CD8-positive, alpha-beta memory T cell (primary cell): ENCODE data around the gene DOCK10. TPM values are rescaled to one million over a fixed set of nuclear protein-coding genes. Genes with fewer than 3 reads are reported as not detected.
A peak's percentile ranks its signal among the peaks of the same experiment; 100 is the strongest.

Experiments used
- CTCF ChIA-PET: fragments of 350-600 bp; sonication (Branson Sonifier 250); formaldehyde crosslinking; loops from one replicate; lab custom pipeline; 2021; ENCODE audit warnings: antibody characterized with exemption; lab: Charles Lee
- POLR2A ChIA-PET: fragments of 350-600 bp; sonication (Branson Sonifier 250); formaldehyde crosslinking; loops from one replicate; lab custom pipeline; 2021; ENCODE audit warnings: antibody characterized with exemption; lab: Charles Lee
- DNase-seq, 5 donors: peaks; one replicate each; pipeline versions ENCODE4 v3.0.0 to v3.0.0-alpha.2; 2020 to 2022; ENCODE audit warnings: mixed read lengths in 1 of 5
- H3K27ac ChIP-seq: one replicate; pipeline ENCODE4 v1.7.0; 2013; ENCODE audit warnings: low read depth, mild to moderate bottlenecking, low read length, moderate library complexity
- H3K27me3 ChIP-seq: 2 replicates; pipeline ENCODE4 v1.7.0; 2013; ENCODE audit warnings: low read length, mild to moderate bottlenecking; ENCODE audit not compliant: insufficient read depth, poor library complexity, severe bottlenecking
- H3K36me3 ChIP-seq: 2 replicates; pipeline ENCODE4 v1.7.0; 2013; ENCODE audit warnings: mild to moderate bottlenecking, low read length, moderate library complexity; ENCODE audit not compliant: insufficient read depth
- H3K4me1 ChIP-seq: 2 replicates; pipeline ENCODE4 v1.7.0; 2013; ENCODE audit warnings: mild to moderate bottlenecking, low read length, moderate library complexity; ENCODE audit not compliant: insufficient read depth
- H3K4me3 ChIP-seq: 2 replicates; pipeline ENCODE4 v1.7.0; 2013; ENCODE audit warnings: mild to moderate bottlenecking, low read length
- H3K9me3 ChIP-seq: 2 replicates; pipeline ENCODE4 v1.7.0; 2013; ENCODE audit warnings: mild to moderate bottlenecking, low read length
- H3K27ac Mint-ChIP-seq, 8 donors: one replicate each; pipeline ENCODE4 v1.8.0; 2020 to 2021; ENCODE audit warnings: mixed read lengths in 8 of 8, mild to moderate bottlenecking in 6 of 8, inconsistent platforms in 3 of 8, moderate library complexity in 3 of 8
- H3K27me3 Mint-ChIP-seq, 2 donors: one replicate each; pipeline ENCODE4 v1.8.0; 2020 to 2021; ENCODE audit warnings: mixed read lengths in 2 of 2, mild to moderate bottlenecking in 1 of 2, moderate library complexity in 1 of 2
- H3K36me3 Mint-ChIP-seq, 3 donors: one replicate each; pipeline ENCODE4 v1.8.0; 2020 to 2021; ENCODE audit warnings: mixed read lengths in 3 of 3, inconsistent platforms in 1 of 3, mild to moderate bottlenecking in 1 of 3
- H3K4me1 Mint-ChIP-seq, 3 donors: one replicate each; pipeline ENCODE4 v1.8.0; 2020 to 2021; ENCODE audit warnings: mixed read lengths in 3 of 3, inconsistent platforms in 1 of 3, mild to moderate bottlenecking in 1 of 3
- H3K4me3 Mint-ChIP-seq, 7 donors: one replicate each; pipeline ENCODE4 v1.8.0; 2020 to 2021; ENCODE audit warnings: mixed read lengths in 7 of 7, mild to moderate bottlenecking in 6 of 7, moderate library complexity in 4 of 7, inconsistent platforms in 2 of 7
- H3K9me3 Mint-ChIP-seq, 5 donors: one replicate each; pipeline ENCODE4 v1.8.0; 2020 to 2022; ENCODE audit warnings: mixed read lengths in 5 of 5, mild to moderate bottlenecking in 3 of 5, moderate library complexity in 2 of 5, inconsistent platforms in 1 of 5
- polyA plus RNA-seq: library from polyadenylated mRNA; unstranded; fragments of 300-500 nt; fragmentation: Illumina TruSeq; gene quantifications from one replicate; pipeline ENCODE4 v1.2.3, GENCODE V29; 2021
- total RNA-seq, 2 experiments: library from RNA; stranded (reverse); gene quantifications; one replicate each; pipeline ENCODE4 v1.2.3, GENCODE V29; 2021

DOCK10 gene
- total and polyA plus RNA-seq, 3 experiments from 2014 or later: 52.4 to 138 (median 135) TPM

DNA sequence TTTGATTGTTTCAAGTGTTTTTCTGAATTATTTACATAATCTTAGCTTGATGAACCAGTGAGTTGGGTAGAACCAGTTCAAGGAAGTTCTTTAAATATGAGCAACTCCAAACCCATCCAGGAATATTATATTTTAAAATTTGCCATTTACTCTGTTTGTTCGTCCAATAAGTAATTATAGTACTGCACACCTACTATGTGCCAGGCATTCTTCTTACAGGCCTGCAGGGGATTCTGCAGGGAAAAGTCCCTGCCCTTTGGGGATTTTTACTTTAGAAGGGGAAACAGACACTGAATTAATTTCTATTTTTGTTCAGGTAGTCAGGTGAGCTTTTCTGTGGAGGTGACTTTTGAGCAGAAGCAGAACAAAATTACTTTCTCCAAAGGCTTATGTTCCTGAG, 146.9 kb downstream of the DOCK10 start:
- H3K4me1 Mint-ChIP-seq: peaks cover 36 to 67% (median 65%) of the 10 kb centered on the region in 3 donors
- H3K36me3 Mint-ChIP-seq: peaks cover 11 to 69% (median 28%) of the 10 kb centered on the region in 3 donors
- ChIA-PET POLR2A (no interaction called here), CTCF (interaction anchor here (1.8 kb wide), 1 partner anchor 107 kb away, joined by 6 read pairs; no protein-coding TSS in a partner anchor)
- DNase-seq: no peak
- peaks cover 12% of the 10 kb centered on the region for H3K4me1 ChIP-seq
- no peak overlapping the region for H3K4me3 Mint-ChIP-seq
- H3K9me3 Mint-ChIP-seq: no peaks in the 10 kb centered on the region
- peak overlapping the region in 6 of 8 donors; percentile 36 to 86 (median 72) for H3K27ac Mint-ChIP-seq
- H3K27ac ChIP-seq: no peak overlapping the region
- no peaks in the 10 kb centered on the region for H3K27me3 ChIP-seq
- no peak overlapping the region for H3K4me3 ChIP-seq
- no peaks in the 10 kb centered on the region for H3K9me3 ChIP-seq
- no peaks in the 10 kb centered on the region for H3K27me3 Mint-ChIP-seq
- H3K36me3 ChIP-seq: peaks cover 12% of the 10 kb centered on the region

DNA sequence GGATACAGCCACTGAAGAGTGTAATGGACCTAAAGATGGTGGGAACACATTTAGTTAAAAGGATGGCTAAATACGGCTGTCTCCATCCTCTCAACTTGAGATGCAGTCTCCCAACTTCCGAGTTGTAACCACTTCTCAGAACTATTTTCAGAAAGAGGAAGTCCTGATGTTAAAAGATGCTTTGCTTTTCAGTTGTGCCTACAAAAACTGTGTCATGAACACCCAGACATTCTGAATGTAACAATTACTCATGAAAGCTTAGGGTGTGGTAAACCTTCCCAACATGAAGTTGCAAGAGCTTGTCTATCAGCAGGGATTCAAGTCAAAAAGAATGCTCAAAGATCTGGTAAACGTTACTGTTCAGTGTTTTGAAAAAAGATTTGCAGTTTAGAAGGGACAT, 147.9 kb downstream of the DOCK10 start:
- ChIA-PET CTCF (interaction anchor here (1.8 kb wide), 1 partner anchor 108 kb away, joined by 6 read pairs; no protein-coding TSS in a partner anchor), POLR2A (no interaction called here)
- H3K27ac Mint-ChIP-seq: peak overlapping the region; percentile 72 to 89 (median 86)
- DNase-seq: peak in 1 of 5 donors; percentile 16
- peak overlapping the region in 5 of 7 donors; percentile 8 to 52 (median 49) for H3K4me3 Mint-ChIP-seq
- H3K36me3 Mint-ChIP-seq: peaks cover 11 to 78% (median 32%) of the 10 kb centered on the region in 3 donors
- Histone ChIP-seq H3K4me1 (peaks cover 12% of the 10 kb centered on the region), H3K36me3 (peaks cover 12% of the 10 kb centered on the region), H3K4me3 (no peak overlapping the region), H3K9me3 (no peaks in the 10 kb centered on the region), H3K27ac (no peak overlapping the region), H3K27me3 (no peaks in the 10 kb centered on the region)
- H3K27me3 Mint-ChIP-seq: no peaks in the 10 kb centered on the region
- H3K4me1 Mint-ChIP-seq: peaks cover 39 to 70% (median 68%) of the 10 kb centered on the region in 3 donors
- no peaks in the 10 kb centered on the region for H3K9me3 Mint-ChIP-seq

DNA sequence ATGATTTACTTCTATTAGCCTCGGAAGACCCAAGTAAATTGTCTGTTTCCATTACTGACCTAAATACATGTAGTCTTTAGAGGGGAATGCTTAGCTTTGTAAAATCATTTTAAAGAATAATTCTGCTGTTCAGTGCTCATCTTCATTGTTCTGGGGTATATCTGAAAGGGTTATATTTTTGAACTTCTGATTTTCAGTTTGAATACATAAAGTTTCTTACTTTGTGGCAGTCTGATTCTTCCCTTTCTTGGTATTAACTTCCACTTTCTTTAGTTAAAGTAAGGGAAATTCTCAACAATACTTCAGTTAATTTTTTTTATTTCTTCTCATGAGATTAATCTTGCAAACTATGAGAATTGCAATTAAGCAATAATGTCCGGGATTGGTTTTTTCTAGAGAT, 148.4 kb downstream of the DOCK10 start:
- Mint-ChIP-seq H3K36me3 (peaks cover 11 to 78% (median 32%) of the 10 kb centered on the region in 3 donors), H3K9me3 (no peaks in the 10 kb centered on the region)

DNA sequence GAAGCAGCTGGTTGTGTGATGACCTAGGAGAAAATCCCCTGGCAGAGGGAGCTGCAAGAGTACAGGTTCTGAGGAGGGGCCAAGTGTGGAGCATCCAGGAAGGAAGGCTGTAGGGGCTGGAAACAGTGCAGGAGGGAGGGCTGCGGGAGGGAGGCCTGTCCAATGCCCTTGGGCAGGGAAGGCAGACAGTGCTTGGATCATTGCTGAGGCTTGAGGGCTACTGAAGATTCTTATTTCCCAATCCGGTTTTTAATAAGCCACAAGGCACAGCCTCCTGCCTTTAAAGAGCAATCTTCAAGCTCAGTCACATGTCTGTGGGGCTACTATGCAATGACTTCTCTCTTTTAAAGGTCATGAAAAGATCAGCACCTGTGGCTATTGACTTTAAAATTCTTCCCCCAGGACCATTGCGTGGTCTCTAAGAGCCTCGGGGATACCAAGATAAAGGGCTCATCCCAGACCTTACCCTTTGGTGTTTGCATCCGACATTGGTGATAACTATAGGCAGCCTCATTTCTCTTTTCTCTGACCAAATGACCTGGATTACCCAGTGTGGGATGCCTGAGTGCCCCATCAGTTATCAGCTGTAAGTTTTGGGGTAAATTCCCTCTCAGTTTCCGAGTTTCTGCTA, 149.6 kb downstream of the DOCK10 start:
- no peak overlapping the region for H3K4me3 Mint-ChIP-seq
- Histone ChIP-seq H3K4me1 (peaks cover 12% of the 10 kb centered on the region), H3K36me3 (peaks cover 24% of the 10 kb centered on the region), H3K4me3 (no peak overlapping the region), H3K27me3 (no peaks in the 10 kb centered on the region), H3K27ac (no peak overlapping the region), H3K9me3 (no peaks in the 10 kb centered on the region)
- H3K4me1 Mint-ChIP-seq: peaks cover 34 to 73% (median 66%) of the 10 kb centered on the region in 3 donors
- H3K27me3 Mint-ChIP-seq: no peaks in the 10 kb centered on the region
- H3K27ac Mint-ChIP-seq: peak overlapping the region in 5 of 8 donors; percentile 19 to 88 (median 82)
- H3K9me3 Mint-ChIP-seq: no peaks in the 10 kb centered on the region
- CTCF ChIA-PET: no interaction called here
- peaks cover 11 to 79% (median 31%) of the 10 kb centered on the region in 3 donors for H3K36me3 Mint-ChIP-seq
- POLR2A ChIA-PET: no interaction called here
- no peak for DNase-seq

More for the DNA sequence above, 148.4 kb downstream of the DOCK10 start:
- DNase-seq: no peak
- peaks cover 12% of the 10 kb centered on the region for H3K4me1 ChIP-seq
- CTCF ChIA-PET: interaction anchor here (1.8 kb wide), 1 partner anchor 108 kb away, joined by 6 read pairs; no protein-coding TSS in a partner anchor
- no peaks in the 10 kb centered on the region for H3K27me3 ChIP-seq
- H3K27ac ChIP-seq: no peak overlapping the region
- peak overlapping the region in 3 of 7 donors; percentile 8 to 50 (median 49) for H3K4me3 Mint-ChIP-seq
- peaks cover 36 to 70% (median 65%) of the 10 kb centered on the region in 3 donors for H3K4me1 Mint-ChIP-seq
- no peaks in the 10 kb centered on the region for H3K27me3 Mint-ChIP-seq
- POLR2A ChIA-PET: no interaction called here
- H3K9me3 ChIP-seq: no peaks in the 10 kb centered on the region
- H3K4me3 ChIP-seq: no peak overlapping the region
- H3K27ac Mint-ChIP-seq: peak overlapping the region in 7 of 8 donors; percentile 10 to 89 (median 85)
- H3K36me3 ChIP-seq: peaks cover 13% of the 10 kb centered on the region

DNA sequence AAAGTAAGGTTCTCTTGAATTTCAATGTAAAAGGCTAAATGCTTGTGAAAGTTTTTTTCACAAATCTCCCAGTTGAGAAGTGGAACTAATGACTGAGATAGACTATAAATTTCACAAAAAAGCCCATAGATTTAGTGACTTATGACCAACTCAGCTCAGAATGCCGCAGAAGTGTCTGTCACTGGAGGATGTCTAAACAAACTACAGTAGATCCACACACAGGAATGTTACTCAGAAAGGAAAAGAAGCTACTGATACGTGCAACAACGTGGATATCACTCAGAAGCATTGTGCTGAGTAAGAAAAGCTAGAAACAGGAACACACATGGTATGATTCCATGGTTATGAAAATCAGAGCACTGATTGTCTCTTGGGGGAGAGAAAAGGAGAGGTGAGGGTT, 151.9 kb downstream of the DOCK10 start:
- H3K36me3 Mint-ChIP-seq: peaks cover 11 to 88% (median 35%) of the 10 kb centered on the region in 3 donors
- H3K27me3 Mint-ChIP-seq: no peaks in the 10 kb centered on the region
- peak overlapping the region in 5 of 8 donors; percentile 1 to 47 (median 19) for H3K27ac Mint-ChIP-seq
- CTCF ChIA-PET: no interaction called here
- Histone ChIP-seq H3K27ac (no peak overlapping the region), H3K27me3 (no peaks in the 10 kb centered on the region), H3K4me3 (no peak overlapping the region), H3K36me3 (peaks cover 24% of the 10 kb centered on the region), H3K9me3 (no peaks in the 10 kb centered on the region), H3K4me1 (peaks cover 12% of the 10 kb centered on the region)
- POLR2A ChIA-PET: no interaction called here
- peak overlapping the region in 1 of 7 donors; percentile 41 for H3K4me3 Mint-ChIP-seq
- peaks cover 42 to 71% (median 67%) of the 10 kb centered on the region in 3 donors for H3K4me1 Mint-ChIP-seq
- no peaks in the 10 kb centered on the region for H3K9me3 Mint-ChIP-seq
- DNase-seq: no peak

DNA sequence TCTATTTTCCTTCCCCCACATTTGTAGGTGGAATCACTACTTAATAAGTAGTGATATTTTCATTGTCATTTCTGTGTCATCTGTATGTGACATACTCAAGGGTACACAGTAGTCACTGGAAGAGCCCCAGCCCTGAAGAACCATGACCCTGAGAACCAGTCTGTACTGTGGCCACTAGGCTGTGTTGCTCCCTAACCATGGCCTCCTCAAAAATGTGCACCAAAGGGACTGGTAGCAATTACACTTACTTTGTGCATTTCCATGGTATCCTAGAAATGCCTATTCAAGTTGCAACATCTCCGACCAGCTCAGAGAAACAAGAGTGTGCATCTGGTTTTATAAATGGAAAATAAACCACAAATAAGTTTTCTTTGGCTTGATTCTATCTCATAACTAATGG, 155.1 kb downstream of the DOCK10 start:
- no peak overlapping the region for H3K27ac ChIP-seq
- no peaks in the 10 kb centered on the region for H3K27me3 ChIP-seq
- H3K36me3 ChIP-seq: peaks cover 35% of the 10 kb centered on the region
- Mint-ChIP-seq H3K4me3 (peak overlapping the region in 1 of 7 donors; percentile 41), H3K27ac (peak overlapping the region in 3 of 8 donors; percentile 1 to 38 (median 36)), H3K27me3 (no peaks in the 10 kb centered on the region), H3K9me3 (no peaks in the 10 kb centered on the region), H3K36me3 (peaks cover 7 to 91% (median 31%) of the 10 kb centered on the region in 3 donors), H3K4me1 (peaks cover 43 to 70% (median 69%) of the 10 kb centered on the region in 3 donors)
- H3K4me3 ChIP-seq: no peak overlapping the region
- DNase-seq: no peak
- H3K9me3 ChIP-seq: no peaks in the 10 kb centered on the region
- ChIA-PET CTCF (interaction anchor here (1.2 kb wide), 1 partner anchor 112 kb away, joined by 4 read pairs; no protein-coding TSS in a partner anchor), POLR2A (interaction anchor here (0.6 kb wide), 1 partner anchor 127 kb away, joined by 7 read pairs; no protein-coding TSS in a partner anchor)
- H3K4me1 ChIP-seq: peaks cover 7% of the 10 kb centered on the region

DNA sequence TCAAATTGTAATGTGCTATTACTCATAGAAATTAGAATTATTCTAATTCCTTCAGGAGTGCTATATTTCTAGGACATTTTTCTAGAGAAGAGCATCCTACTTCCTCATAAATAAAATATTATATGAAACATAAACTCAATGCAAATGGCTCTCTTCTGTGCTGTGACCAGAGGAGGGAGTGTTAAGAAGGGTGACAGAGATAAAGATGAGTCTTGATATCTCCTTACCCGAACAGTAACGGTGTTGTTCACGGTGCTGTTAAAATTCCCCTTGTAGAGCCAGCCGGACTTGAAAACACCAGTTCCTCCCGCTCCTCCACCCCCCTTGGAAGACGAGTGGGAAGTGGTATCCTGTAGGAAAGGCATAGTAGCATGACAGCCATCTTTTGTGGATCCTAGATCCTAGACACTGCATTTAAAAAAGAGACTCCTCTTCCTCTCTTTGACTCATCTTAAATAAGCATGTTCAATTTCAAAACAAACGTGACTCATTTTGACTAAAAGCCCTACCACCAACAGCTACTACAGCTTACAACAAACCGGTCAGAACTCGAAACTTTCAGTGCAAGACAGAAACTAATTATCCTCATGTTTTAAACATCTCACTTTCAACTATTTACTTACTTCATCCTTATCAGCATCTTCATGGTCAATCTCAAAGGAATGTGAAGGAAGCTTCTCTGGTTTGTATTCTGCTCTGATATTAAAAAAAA, 156.3 kb downstream of the DOCK10 start:
- peak overlapping the region in 1 of 7 donors; percentile 3 for H3K4me3 Mint-ChIP-seq
- no peaks in the 10 kb centered on the region for H3K27me3 Mint-ChIP-seq
- ChIA-PET POLR2A (interaction anchor here (0.8 kb wide), 1 partner anchor 170 kb away, joined by 3 read pairs; no protein-coding TSS in a partner anchor), CTCF (interaction anchor here (1.0 kb wide), 1 partner anchor 116 kb away, joined by 7 read pairs; no protein-coding TSS in a partner anchor)
- peaks cover 19% of the 10 kb centered on the region for H3K4me1 ChIP-seq
- peaks cover 40% of the 10 kb centered on the region for H3K36me3 ChIP-seq
- H3K9me3 Mint-ChIP-seq: no peaks in the 10 kb centered on the region
- H3K27ac ChIP-seq: no peak overlapping the region
- peak overlapping the region; percentile 18 to 87 (median 61) for H3K27ac Mint-ChIP-seq
- no peak for DNase-seq
- H3K9me3 ChIP-seq: no peaks in the 10 kb centered on the region
- H3K27me3 ChIP-seq: no peaks in the 10 kb centered on the region
- no peak overlapping the region for H3K4me3 ChIP-seq
- peaks cover 7 to 91% (median 38%) of the 10 kb centered on the region in 3 donors for H3K36me3 Mint-ChIP-seq
- H3K4me1 Mint-ChIP-seq: peaks cover 54 to 79% (median 79%) of the 10 kb centered on the region in 3 donors
